ENCODE measurements around the gene DCLRE1B.
"Not testable (repeated sequence)": the region's sequence is repeated elsewhere in the genome, so short reads cannot be mapped to it uniquely, and the experiment has no call there.

DCLRE1B gene

DNA sequence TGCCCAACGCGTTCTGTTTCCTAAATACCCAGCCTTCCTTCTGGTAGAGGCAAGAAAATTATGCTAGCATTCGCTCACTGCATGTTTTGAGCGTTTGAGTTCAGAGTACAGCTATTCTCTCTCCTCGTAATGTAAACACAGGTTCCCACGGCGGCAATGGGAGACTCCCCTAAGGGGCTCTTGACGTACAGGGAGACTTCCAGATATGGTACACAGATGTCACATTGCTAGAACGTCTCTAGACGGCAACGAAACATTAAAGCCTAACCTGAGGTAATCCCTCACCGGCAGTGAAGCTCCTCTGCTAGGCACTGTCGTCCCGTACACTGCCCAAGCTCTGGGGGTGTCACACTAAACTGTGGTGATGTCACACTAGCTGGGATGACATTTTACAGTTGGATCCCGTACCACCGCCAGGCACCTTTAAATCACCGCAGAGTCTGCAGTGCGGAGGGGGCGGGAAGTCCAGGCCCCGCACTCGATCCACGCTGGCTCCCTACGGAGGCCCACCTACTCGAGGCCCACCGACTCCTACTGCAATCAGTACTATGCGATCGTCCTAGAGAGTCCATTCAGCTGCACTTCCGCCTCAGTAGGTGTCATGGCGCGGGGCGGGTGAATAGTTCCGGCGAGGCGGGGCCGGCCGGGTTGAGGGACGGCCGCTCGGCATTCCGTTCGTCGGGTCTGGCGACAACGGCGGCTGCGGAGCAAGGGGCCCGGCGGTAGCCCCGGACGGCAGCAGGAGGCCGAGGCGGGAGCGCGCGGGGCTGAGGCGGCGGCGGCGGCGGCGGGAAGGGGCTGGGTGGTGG is 24.0 kb downstream of the DCLRE1B start, which contains the start of gene HIPK1:
TSS of gene HIPK1 (plus strand) at position 384 of the 809 bp plus-strand sequence.
- DNase-seq = peak; percentile 92

DNA sequence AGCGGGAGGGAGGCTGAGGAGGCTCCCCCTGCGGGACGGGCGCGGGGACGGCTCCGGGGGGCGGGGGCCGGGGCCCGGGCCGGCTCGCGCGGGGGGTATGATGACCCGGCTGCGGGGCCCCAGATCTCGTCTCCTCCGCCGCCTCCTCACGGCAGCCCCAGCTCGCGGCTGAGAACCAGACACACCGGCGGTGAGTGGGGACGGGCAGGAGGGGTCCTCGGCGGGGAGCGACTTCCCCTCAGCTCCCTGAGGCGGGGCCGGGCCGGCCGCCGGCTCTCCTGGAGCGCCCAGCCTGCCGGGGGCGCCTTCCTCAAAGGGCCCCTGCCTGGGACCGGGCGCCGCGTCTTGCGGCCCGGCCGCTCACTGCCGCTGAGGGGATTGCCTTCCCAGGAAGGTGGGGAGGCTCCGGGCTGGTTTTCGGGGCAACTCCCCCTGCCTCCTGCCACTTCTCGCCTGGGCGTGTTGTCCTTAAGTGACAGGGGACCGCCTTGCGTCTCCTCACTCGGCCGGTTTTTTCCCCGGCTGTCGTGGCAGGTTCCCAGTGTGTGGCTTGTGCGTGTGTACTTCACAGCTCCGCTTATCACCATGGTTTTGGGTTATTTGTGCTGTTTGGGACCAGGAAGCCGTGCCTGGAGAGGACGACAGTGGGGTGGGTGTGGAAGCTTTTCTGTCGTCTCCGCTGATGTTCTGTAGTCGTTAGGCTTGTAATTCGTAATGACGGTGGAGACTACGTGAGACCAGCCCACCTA is 24.8 kb downstream of the DCLRE1B start:
- DNase-seq = peak; percentile 46

DNA sequence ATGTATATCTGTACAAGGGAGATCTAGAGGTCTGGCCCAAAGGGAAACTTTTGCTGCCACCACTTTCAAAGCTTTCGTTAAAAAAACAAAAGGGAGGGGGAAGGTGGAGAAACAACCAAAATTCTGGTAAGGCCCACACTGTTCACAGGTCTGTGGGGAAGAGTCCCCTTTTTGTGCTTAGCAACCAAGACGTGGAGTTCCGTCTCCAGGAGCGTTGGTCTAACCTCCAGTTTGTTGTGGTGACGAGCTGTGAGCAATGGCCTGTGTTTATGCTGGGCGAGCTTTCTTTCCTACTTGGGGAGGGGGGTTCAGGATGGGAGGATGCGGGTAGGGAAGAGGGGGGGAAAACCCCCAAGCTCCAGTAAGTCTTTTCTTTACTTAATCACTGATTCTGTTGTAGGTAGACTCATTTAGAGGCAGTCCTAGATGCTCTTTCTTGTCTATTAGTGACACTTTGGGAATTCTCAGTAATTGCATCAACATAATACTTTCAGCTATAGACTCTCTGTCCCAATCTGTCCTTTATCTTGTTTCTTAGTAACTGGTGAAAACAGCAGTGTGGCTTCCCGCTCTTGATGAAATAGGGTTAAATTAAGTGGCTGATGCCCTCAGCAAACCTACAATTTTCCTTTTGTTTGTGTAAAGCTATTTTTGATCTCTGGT is 25.5 kb downstream of the DCLRE1B start:
- no peak for DNase-seq

DNA sequence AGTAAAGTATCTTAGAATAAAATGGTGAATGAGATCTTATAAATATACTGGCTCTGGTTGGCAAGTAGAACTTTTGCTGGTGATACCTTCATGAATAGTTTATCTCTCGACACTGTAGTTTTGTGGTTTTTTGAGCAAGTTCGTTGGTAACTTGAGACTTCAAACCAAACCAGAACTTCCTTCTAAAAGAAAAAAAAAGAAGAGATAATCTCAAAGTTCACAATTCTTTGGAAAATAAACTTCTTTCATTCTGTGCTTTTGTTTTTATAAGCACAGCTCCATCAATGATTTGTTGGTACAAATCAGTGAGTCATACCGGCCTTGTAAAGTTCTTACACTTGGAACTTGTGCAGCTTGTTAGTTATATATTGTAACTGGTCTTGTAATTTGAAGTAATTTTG is 26.3 kb downstream of the DCLRE1B start:
- no peak for DNase-seq

DNA sequence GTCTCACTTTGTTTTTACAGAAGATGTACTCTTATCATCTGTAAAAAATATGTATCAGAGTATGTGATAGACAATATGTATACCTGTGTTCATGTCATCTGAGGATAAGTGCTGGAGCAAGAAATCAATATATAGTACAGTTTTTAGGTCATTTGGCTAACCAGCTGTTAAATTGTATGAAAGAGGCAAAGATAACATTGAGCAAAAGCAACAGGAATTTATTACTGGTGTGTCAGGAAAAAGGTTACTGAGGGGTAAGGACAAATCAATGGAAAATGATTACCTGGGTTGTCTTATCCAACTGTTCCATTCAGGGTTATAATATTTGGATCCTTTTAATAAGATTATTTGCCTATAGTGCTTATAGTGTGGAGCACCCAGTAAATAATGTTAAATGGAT is 28.9 kb downstream of the DCLRE1B start:
- no peak for DNase-seq

DNA sequence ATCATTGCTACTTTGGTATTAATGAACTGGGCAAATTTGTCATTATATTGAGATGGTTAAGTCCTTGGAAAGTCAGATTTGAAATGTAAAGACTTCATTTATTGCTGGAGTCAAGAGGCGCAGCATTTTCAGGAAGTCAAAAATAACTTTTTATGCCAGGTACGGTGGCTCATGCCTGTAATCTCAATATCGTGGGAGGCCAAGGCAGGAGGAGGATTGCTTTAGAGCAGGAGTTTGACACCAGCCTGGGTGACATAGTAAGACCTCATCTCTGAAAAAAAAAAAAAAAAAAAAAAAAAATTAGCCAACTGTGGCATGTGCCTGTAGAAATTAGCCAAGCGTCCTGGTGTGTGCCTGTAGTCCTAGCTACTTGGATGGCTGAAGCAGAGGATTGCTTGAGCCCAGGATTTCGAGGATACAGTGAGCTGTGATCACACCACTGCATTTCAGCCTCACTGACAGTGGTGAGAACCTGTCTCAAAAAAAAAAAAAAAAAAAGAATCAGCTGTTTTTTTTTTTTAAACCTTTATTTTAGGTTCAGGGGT is 29.5 kb downstream of the DCLRE1B start:
- no peak for DNase-seq

DNA sequence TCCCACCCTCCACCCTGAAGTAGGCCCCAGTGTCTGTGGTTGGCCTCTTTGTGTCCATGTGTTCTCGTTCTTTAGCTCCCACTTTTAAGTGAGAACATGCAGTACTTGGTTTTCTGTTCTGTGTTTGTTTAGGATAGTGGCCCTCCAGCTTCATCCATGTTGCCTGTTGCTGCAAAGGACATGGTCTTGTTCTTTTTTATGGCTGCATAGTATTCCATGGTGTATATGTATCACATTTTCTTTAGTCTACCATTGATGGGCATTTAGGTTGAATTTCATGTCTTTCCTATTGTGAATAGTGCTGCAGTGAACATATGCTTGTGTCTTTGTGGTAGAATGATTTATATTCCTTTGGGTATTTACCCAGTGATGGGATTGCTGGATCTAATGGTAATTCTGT is 30.1 kb downstream of the DCLRE1B start:
- no peak for DNase-seq

DNA sequence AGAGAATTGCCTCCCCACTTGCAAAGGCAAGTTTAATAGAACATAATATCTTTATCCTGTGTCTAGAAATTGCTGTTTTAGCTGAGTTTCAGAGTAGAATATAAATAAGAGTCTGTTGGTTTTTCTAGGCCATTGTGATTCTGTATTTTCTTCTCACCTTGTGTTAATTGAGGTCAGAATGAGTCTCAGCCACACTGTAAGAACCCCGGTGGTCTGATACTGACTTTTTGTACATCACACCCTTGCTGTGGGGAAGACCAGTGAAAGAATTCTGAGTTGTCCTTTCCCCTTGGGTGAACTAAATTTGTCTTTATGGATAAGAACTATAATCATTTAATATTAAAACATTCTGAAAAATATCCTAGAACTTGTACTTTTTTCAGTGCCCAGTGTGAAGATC is 30.8 kb downstream of the DCLRE1B start:
- no peak for DNase-seq

DNA sequence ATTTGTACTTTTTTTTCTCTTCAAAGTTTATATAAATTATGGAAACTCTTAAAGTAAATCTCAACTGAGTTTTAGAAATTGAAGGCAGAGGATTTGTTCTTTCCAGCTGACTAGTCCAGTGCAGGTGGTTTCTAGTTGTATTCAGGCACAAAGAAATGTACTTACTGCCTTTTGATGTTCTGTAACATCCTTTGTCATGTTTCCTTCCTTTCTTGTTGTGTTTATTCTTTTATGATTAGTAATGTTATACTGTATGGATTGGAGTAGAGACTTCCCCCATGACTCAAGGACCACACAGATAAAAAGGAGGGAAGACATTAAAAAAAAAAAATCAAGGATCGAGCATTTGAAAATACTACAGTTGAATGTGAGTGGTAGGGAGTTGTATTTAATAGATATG is 32.0 kb downstream of the DCLRE1B start:
- DNase-seq = no peak

DNA sequence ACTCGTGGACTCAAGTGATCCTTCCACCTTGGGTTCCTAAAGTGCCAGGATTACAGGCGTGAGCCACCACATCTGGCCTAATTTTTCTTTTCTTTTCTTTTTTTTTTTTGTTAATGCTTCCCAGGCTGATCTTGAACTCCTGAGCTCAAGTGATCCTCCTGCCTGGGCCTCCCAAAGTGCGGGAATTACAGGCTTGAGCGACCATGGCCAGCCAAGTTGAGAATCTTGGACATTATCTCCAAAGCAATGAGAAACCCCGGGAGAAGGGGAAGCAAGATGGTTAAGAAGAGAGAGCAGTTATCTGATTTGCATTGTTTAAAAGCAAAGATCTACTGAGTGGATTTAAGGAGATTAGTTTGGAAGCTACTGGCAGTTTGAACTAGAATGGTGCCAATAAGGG is 33.1 kb downstream of the DCLRE1B start:
- no peak for DNase-seq

DNA sequence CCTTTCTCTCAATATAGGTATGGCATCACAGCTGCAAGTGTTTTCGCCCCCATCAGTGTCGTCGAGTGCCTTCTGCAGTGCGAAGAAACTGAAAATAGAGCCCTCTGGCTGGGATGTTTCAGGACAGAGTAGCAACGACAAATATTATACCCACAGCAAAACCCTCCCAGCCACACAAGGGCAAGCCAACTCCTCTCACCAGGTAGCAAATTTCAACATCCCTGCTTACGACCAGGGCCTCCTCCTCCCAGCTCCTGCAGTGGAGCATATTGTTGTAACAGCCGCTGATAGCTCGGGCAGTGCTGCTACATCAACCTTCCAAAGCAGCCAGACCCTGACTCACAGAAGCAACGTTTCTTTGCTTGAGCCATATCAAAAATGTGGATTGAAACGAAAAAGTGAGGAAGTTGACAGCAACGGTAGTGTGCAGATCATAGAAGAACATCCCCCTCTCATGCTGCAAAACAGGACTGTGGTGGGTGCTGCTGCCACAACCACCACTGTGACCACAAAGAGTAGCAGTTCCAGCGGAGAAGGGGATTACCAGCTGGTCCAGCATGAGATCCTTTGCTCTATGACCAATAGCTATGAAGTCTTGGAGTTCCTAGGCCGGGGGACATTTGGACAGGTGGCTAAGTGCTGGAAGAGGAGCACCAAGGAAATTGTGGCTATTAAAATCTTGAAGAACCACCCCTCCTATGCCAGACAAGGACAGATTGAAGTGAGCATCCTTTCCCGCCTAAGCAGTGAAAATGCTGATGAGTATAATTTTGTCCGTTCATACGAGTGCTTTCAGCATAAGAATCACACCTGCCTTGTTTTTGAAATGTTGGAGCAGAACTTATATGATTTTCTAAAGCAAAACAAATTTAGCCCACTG is 35.5 kb downstream of the DCLRE1B start:
- no peak for DNase-seq

DNA sequence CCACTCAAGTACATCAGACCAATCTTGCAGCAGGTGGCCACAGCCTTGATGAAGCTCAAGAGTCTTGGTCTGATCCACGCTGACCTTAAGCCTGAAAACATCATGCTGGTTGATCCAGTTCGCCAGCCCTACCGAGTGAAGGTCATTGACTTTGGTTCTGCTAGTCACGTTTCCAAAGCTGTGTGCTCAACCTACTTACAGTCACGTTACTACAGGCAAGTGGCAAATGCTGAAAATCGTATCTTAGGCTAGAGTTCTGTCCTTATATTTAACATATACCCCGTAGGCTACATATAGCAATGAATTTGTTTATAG is 36.1 kb downstream of the DCLRE1B start:
- no peak for DNase-seq

DNA sequence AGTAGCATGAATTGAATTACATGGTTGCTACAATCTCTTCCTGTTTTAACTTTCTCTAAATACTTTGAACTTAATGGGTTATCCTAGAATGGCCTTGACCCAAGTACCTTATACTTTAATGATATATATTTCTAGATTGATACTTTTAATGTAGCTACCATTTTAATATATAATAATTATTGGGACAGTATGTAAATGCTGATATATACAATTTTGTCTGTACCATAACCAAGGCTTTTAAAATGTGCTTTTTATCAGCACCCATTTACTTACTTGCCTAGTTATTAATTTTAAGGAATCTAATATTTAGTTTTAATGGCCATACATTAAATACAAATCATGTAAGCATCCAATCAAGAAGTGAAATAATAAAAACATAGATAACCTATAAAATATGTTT is 37.4 kb downstream of the DCLRE1B start:
- DNase-seq = no peak

DNA sequence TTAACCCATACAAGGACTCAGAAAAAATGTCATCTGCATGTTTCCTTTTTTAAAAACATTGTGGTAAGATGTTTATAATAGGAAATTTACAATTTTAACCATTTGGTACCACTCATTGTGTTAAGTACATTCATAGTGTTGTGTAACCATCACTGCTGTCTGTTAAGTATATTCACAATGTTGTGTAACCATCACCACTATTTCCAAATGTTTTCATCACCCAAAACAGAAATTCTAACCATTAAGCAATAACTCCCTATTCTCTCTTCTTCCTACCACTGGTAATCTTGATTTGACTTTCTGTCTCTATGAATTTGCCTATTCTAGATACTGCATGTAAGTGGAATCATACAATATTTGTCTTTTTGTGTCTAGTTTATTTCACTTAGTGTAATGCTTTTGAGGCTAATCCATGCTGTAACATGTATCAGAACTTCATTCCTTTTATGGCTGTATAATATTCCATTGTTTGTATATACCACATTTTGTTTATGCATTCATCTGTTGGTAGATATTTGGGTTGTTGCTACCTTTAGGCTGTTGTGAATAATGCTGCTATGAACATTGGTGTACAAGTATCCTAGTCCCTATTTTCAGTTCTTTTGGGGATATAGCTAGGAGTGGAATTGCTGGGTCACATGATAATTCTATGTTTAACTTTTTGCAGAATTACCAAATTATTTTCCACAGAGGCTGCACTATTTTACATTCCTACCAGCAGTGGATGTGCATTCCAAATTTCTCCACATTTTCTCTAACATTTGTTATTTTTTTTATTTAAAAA is 38.1 kb downstream of the DCLRE1B start:
- no peak for DNase-seq

DNA sequence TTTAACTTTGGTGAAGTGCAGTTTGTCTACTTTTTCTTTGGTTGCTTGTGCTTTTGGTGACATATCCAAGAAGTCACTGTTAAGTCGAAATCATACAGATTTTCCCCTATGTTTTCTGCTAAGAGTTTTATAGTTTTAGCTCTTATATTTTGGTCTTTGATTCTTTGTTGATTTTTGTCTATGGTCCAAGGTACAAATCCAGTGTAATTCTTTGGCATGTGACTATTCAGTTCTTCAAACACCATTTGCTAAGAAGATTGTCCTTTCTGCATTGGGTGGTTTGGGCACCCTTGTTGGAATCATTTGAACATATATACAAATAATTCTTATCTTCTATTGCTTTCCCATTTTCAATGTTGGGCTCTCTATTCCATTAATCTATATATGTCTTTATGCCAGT is 40.2 kb downstream of the DCLRE1B start:
- DNase-seq = no peak

DNA sequence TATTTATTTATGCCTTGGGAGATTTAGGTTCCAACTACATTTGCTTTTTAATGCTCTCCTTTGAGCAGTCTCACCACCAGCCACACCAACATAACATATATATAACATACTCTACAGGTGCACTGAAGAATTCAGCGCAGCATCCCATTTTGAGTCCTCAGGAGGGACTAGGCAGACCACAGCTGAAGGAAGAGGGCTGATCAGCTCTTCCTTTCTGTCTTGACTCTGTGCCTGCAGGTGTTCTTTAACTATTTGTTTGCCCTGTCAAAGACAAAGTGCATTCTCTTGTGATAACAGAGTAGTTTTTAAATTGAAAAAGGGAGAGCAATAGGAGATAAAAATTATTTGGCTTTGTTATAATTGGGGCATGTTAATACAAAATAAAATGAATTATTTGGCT is 41.0 kb downstream of the DCLRE1B start:
- no peak for DNase-seq

DNA sequence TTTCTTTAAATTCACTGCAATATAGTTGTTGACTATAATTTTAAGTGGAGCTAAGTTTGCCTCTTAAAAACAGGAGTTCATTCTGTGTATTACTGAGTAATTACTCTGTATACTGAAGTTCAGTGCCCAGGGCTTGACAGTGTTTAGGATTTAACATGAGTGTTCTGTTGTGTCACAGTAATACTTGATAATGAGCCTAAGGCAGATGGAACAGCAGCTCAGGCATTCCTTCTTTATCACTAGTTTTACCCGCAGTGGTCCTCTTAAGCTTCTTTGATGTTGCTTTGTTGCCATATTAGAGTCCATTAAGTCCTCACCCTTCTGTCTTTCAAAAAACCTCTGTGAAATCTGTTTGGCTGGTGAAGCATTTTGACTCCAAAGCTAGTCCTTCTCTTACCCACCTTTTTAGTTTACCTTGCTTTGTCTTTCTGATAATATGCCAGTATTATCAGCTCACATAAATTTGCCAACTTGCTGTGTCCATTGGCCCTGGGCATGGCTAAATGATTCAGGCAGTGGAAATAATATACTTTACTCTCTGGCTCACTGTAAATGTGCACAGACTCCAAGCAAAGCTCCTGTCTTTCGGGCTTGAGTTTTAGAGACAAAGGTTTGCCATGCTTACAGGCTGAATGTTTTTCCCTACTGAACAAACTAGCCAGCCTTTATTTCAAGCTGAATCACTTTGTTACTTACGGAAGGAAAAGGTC is 41.7 kb downstream of the DCLRE1B start:
- peak; percentile 14 for DNase-seq

DNA sequence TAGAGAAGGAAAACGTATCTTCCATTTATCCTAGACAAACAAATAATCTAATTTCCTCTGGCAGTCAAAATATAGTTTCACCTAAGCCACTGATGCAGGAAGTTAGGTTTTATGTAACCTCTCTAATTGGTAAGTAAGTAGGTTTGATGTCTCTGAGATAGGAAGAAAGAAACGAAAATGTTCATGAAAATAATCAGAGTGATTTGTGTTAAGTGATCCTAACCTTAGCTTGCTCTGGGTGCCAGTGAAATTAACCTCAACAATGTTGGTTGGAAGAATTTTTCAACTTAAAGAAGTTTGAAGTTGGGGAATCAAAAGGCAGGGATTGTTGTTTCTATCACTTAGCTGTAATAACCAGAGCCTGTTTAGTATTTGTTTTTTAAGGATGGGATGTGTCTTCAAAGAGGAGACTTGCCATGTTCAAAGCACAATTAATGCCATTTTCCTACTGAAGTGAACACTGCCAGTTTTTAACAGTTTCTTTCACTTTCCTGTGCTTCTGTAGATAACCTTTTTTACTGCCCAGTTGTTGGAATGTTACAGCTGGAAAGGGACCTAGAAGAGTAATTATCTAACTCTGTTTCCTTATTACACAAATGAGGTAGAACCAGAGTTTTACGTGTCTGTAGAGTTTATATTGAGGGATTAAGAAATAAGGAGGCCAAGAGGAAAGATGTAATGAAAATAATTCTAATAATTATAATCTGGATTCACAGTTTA is 42.4 kb downstream of the DCLRE1B start:
- no peak for DNase-seq

DNA sequence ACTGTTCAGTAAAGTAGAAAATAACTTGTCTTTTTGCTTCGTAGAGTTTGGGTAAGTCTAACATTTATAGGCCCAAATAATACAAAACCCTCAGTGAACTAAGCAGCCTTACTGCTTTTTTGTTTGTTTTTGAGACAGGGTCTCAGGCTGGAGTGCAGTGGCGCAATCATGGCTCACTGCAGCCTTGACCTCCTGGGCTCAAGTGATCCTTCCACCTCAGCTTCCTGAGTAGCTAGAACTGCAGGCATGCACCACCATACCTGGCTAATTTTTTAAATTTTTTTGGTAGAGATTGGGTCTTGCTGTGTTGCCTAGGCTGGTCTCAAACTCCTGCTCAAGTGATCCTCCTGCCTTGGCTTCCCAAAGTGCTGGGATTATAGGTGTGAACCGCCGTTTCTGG is 43.0 kb downstream of the DCLRE1B start:
- DNase-seq = not testable (repeated sequence)

DNA sequence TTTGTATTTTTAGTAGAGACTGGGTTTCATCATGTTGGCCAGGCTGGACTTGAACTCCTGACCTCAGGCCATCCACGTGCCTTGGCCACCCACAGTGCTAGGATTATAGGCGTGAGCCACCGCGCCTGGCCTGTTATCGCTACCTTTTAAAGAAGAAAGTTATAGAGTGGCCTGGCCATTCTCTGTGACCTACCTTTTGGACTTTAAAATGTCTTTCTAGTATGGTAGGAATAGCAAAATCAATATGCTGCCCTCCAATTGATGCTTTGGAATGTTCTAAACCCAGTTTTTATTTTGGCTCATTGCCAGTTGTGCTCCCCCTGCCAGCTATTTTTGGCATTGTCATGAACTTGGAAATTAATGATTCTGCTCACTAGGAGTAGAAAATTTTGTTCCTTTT is 43.9 kb downstream of the DCLRE1B start:
- DNase-seq = no peak

Measured in midbrain (tissue), 1 donor.